IPS DF 6.9 (cell line): Measurements from ENCODE around the gene SCYGR7.
A peak's percentile ranks its signal among the peaks of the same experiment; 100 is the strongest.
"Not testable (repeated sequence)": the region's sequence is repeated elsewhere in the genome, so short reads cannot be mapped to it uniquely, and the experiment has no call there.

ENCODE experiments used
- DNase-seq: peaks from one replicate; pipeline ENCODE4 v3.0.0-alpha.2; 2013; ENCODE audit warnings: low read depth, low spot score
- H3K27ac ChIP-seq: one replicate; pipeline ENCODE4 v1.5.1; 2013; ENCODE audit warnings: low read length, control low read depth
- H3K27me3 ChIP-seq: 2 replicates; pipeline ENCODE4 v1.6.1; 2013; ENCODE audit warnings: mild to moderate bottlenecking, low read length; ENCODE audit not compliant: control insufficient read depth, insufficient read depth
- H3K36me3 ChIP-seq: 2 replicates; pipeline ENCODE4 v1.6.1; 2013; ENCODE audit warnings: low read length; ENCODE audit not compliant: control insufficient read depth, insufficient read depth
- H3K4me1 ChIP-seq: 2 replicates; pipeline ENCODE4 v1.6.1; 2013; ENCODE audit warnings: low read length; ENCODE audit not compliant: control insufficient read depth, insufficient read depth
- H3K4me3 ChIP-seq: 2 replicates; pipeline ENCODE4 v1.5.1; 2013; ENCODE audit warnings: mild to moderate bottlenecking, low read length
- H3K9me3 ChIP-seq: 2 replicates; pipeline ENCODE4 v1.6.1; 2013; ENCODE audit warnings: low read length, inconsistent platforms; ENCODE audit not compliant: control insufficient read depth, insufficient read depth
- WGBS: extraction: QIAGEN DNeasy Blood & Tissue Kit; methylation state at CpG from one replicate; pipeline ENCODE4 v1.1.7; 2013; ENCODE audit warnings: mixed read lengths, missing lambda C conversion rate; ENCODE audit not compliant: insufficient read length, insufficient coverage; 5-methylcytosine and 5-hydroxymethylcytosine counted together

Gene SCYGR7

DNA sequence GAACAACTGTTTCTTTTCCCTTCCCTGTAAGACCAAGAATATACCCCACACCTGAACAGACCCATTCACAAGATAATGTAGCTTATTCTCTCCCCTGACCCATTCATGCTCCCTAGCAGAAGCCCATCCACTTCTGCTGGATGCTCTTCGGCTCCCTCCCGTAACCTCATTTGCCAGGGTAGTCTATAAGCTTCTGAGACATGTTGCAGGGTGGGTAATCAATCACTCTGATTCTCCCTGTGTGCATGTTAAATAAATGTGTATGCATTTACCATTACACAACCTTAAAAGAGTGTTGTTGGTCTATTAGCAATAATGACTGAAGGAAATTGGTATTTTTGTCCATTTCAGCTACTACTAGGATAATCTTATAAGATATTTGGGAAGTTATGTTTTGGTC lies 11.6 kb upstream of the SCYGR7 start:
- H3K9me3 ChIP-seq = no peaks in the 10 kb centered on the region
- H3K27ac ChIP-seq = no peak overlapping the region
- no peak for DNase-seq
- no peak overlapping the region for H3K4me3 ChIP-seq
- no peaks in the 10 kb centered on the region for H3K27me3 ChIP-seq
- H3K36me3 ChIP-seq = no peaks in the 10 kb centered on the region
- 0 out of 2 replicates have a peak, but pooled peaks cover 2% of the 10 kb centered on the region for H3K4me1 ChIP-seq
- whole genome bisulfite sequencing = no CpG with 5 or more reads among the region's 2 CpGs

DNA sequence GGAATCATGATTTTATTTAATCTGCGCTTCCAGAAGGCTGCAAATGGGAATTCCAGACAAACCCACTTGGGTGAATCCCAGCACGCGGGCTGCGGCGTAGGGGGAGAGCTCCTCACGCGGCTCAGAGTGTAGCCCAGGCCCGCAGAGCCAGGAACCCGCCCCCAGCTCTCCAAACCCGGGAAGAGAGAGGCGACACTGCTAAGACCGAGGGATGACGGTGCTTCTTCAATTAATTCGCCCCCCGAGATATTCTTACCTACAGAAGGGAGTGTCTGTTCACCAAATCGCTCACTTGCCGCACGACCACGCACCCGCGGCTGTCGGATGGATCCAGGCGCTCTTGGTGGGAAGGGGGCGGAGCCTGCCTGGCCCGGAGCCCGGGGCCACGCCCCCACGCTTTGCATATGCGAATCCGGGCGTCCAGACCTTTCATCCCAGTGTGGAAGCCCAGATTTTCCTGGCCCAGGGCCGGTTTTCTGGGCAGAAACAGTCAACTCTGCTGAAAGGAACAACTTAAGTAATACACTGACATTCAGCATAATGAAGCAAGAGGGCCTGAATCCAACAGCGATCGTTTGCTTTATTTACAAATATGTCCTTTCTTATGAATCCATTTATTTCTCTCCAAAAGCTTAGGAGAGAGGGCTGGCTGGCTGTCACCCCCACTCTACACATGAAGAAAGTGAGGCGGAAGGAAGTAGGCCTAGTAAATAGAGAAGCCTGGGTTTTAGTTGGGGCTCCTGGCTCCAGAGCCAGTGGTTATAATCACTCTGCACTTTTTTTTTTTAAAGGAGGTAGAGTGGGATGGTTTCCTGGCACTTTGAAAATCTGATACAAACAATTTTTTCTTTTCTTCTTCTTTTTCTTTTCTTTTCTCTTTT lies 10.2 kb upstream of the SCYGR7 start, which contains the start of gene SLC19A3:
Gene SLC19A3, minus strand, starts transcription at position 342 of the 881 bp plus-strand sequence. CDS start 15,710 bp downstream, outside the sequence.
- 0 out of 2 replicates have a peak, but pooled peaks cover 2% of the 10 kb centered on the region for H3K4me1 ChIP-seq
- H3K27me3 ChIP-seq = no peaks in the 10 kb centered on the region
- H3K27ac ChIP-seq = no peak within 1 kb of the TSS
- no peaks in the 10 kb centered on the region for H3K36me3 ChIP-seq
- DNase-seq = peak; percentile 50
- H3K9me3 ChIP-seq = no peaks in the 10 kb centered on the region
- H3K4me3 ChIP-seq = peak within 1 kb of the TSS; percentile 25; the same call in 1 of the 2 replicates
- no CpG with 5 or more reads among the region's 35 CpGs for WGBS

DNA sequence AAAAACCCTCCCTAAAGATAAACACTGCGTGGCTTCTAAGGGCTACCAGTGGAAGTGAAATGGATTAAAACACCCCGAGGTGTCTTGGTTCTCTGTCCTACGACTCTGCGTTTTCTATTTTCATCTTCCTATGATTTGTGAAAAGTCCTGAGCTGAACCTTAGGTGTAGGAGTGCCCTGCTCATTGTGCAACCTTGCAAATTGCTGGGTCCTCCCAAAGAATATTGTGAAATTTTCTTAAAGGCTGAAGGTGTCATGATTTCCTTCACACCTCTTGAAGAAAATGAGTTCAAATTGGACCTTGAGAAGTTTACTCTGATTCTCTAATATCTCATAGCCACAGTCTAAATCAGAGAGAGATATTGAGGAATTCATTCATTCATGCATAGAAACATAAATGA lies 8.5 kb upstream of the SCYGR7 start:
- Histone ChIP-seq H3K27ac (no peak overlapping the region), H3K27me3 (no peaks in the 10 kb centered on the region), H3K4me3 (no peak overlapping the region), H3K36me3 (no peaks in the 10 kb centered on the region), H3K4me1 (0 out of 2 replicates have a peak, but pooled peaks cover 2% of the 10 kb centered on the region), H3K9me3 (no peaks in the 10 kb centered on the region)
- no peak for DNase-seq
- WGBS = no CpG with 5 or more reads among the region's 4 CpGs

DNA sequence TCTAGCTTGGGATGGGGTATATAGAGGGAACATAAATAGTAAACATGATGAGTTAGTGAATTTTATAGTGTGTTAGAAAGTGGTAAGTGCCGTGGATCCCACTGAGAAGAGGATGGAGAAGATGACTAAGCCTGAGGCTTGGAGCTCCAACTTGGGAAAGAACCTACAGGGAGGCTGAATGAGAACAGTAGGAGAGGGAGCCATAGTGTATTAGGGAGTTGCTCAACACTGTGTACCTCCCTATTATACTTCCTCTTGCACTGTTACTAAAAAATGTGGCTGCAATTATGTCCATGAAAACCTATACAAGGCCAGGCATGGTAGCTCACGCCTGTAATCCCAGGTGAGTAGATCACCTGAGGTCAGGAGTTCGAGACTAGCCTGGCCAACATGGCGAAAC lies 7.5 kb upstream of the SCYGR7 start:
- WGBS = 100% methylated on average over 1 of the region's 4 CpGs
- Histone ChIP-seq H3K27ac (no peak overlapping the region), H3K27me3 (no peaks in the 10 kb centered on the region), H3K4me1 (0 out of 2 replicates have a peak, but pooled peaks cover 2% of the 10 kb centered on the region), H3K4me3 (no peak overlapping the region), H3K36me3 (no peaks in the 10 kb centered on the region), H3K9me3 (no peaks in the 10 kb centered on the region)
- DNase-seq = no peak

DNA sequence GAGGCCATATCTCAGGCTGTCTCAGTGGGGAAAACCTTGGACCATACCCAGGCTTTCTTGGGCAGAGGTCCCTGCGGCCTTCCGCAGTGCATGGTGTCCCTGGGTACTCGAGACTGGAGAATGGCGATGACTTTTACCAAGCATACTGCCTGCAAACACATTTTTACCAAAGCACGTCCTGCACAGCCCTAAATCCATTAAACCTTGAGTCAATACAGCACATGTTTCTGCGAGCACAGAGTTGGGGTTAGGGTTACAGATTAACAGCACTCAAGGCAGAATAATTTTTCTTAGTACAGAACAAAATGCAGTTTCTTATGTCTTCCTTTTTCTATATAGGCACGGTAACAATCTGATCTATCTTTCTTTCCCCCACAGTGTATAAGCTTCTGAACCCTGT lies 5.3 kb upstream of the SCYGR7 start:
- no CpG with 5 or more reads among the region's 7 CpGs for WGBS
- not testable (repeated sequence) for H3K9me3 ChIP-seq, H3K27ac ChIP-seq, H3K4me3 ChIP-seq, H3K27me3 ChIP-seq, H3K36me3 ChIP-seq, DNase-seq, H3K4me1 ChIP-seq

DNA sequence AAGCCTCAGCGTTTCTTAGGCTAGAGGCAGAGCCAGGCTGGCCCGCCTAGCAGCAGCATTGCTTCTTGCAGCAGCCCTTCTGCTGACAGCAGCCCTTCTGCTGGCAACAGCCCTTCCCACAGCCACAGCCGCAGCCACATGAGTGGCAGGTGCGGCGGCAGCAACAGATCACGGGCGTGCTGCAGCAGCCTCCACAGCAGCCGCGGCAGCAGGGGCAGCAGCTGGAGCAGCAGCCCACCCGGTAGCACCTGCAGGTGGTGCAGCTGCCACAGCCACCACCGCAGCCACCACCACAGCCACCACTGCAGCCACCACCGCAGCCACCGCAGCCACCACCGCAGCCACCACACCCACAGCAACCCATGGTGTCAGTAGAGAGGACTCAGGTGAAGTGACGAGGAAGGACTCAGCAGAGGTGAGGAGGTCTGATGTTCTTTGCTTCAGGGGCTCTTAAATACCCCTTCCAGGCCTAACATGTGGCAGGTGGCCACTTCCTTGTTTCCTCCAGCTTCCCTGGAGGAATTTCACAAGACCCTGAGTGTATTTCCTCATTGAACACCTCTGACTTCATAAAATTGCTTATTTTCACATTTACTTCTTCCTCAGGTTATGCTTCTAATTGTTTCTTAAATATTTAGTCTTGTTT lies 3.6 kb upstream of the SCYGR7 start, which contains the start of gene SCYGR6:
Gene SCYGR6, minus strand, starts transcription at position 364 of the 646 bp plus-strand sequence. Its CDS starts 0 bp downstream, at position 364.
- whole genome bisulfite sequencing = no CpG with 5 or more reads among the region's 15 CpGs
- Histone ChIP-seq H3K9me3 (no peaks in the 10 kb centered on the region), H3K27ac (no peak within 1 kb of the TSS), H3K36me3 (no peaks in the 10 kb centered on the region), H3K4me3 (no peak within 1 kb of the TSS), H3K4me1 (no peaks in the 10 kb centered on the region), H3K27me3 (no peaks in the 10 kb centered on the region)
- no peak for DNase-seq

DNA sequence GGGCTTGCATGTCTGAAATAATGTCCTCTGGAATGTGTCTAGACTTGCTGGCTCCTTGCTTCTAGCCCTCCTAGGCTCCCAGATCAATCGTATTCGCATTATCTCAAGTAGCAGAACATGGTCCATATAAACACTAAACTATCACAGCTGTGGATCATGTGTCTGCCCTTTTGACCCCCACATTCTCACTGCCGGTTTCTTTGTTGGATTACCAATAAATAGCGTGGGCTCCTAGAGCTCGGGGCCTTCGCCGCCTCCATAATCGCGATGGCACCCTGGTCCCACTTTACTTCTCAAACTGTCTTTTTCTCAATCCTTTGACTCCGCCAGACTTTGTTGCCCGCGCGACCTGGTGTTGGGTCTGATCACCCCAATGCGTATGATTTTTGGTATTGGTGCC lies 11.2 kb downstream of the SCYGR7 start:
- DNase-seq = no peak
- no CpG with 5 or more reads among the region's 14 CpGs for WGBS
- no peak overlapping the region for H3K27ac ChIP-seq

DNA sequence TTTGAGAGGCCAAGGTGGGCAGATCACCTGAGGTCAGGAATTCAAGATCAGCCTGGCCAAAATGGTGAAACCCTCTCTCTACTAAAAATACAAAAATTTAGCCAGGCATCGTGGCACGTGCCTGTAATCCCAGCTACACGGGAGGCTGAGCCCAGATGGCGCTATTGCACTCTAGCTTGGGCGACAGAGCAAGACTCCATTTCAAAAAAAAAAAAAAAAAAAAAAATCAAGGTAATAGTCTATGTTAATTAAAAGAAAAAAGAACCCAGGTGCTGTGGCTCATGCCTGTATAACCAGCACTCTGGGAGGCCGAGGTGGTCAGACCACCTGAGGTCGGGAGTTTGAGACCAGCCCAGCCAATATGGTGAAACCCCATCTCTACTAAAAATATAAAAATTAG lies 12.6 kb downstream of the SCYGR7 start:
- not testable (repeated sequence) for H3K27me3 ChIP-seq, H3K4me1 ChIP-seq, H3K36me3 ChIP-seq, DNase-seq, H3K9me3 ChIP-seq, H3K27ac ChIP-seq, H3K4me3 ChIP-seq
- WGBS = no CpG with 5 or more reads among the region's 7 CpGs

More for the DNA sequence above, 11.2 kb downstream of the SCYGR7 start:
- H3K36me3 ChIP-seq = no peaks in the 10 kb centered on the region
- no peaks in the 10 kb centered on the region for H3K27me3 ChIP-seq
- H3K9me3 ChIP-seq = no peaks in the 10 kb centered on the region
- no peak overlapping the region for H3K4me3 ChIP-seq
- no peaks in the 10 kb centered on the region for H3K4me1 ChIP-seq

DNA sequence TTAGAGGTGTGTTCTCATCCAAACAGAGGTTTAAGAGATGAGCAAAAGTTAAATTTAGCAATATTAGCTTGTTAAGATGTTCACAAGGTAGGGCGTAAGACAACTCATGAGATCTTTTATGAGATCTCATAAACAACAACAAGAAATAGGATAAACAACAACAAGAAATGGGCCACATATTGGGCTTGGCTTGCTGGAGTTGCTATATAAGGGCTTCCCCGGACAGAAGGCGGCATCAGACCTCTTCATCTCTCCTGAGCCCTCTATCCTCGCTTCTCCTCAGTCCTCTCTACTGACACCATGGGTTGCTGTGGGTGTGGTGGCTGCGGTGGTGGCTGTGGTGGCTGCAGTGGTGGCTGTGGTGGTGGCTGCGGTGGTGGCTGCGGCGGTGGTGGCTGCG lies 17.5 kb downstream of the SCYGR7 start, which contains the start of gene SCYGR8:
Gene SCYGR8, plus strand, starts transcription at position 301 of the 400 bp plus-strand sequence. Its CDS starts 0 bp downstream, at position 301.
- H3K27ac ChIP-seq = no peak within 1 kb of the TSS
- WGBS = no CpG with 5 or more reads among the region's 9 CpGs

DNA sequence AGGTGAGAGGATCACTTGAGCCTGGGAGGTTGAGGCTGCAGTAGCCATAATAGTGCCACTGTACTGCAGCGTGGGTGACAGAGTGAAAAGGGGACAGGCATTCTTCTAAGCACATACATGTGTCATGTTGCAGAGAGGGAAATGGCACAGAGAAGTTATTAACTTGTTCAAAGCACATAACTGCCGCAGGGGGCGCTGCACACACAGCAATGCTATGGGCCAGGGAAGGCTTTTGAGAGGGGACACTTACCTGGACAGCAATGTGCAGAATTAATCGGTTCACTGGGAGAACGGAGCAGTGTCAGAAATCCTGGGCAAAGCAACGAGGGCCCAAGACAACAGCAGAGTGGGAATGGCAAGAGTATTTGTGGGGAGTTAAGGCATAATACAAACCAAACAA lies 19.9 kb downstream of the SCYGR7 start:
- no peak for DNase-seq
- Histone ChIP-seq H3K27ac (no peak overlapping the region), H3K4me1 (no peaks in the 10 kb centered on the region), H3K36me3 (no peaks in the 10 kb centered on the region), H3K27me3 (no peaks in the 10 kb centered on the region), H3K9me3 (no peaks in the 10 kb centered on the region), H3K4me3 (no peak overlapping the region)
- no CpG with 5 or more reads among the region's 6 CpGs for WGBS

More for the DNA sequence above, 17.5 kb downstream of the SCYGR7 start, which contains the start of gene SCYGR8:
- DNase-seq = no peak
- Histone ChIP-seq H3K36me3 (no peaks in the 10 kb centered on the region), H3K9me3 (no peaks in the 10 kb centered on the region), H3K27me3 (no peaks in the 10 kb centered on the region), H3K4me1 (no peaks in the 10 kb centered on the region), H3K4me3 (no peak within 1 kb of the TSS)
